ENCODE measurements around the gene MYOG. TPM values are rescaled to one million over a fixed set of nuclear protein-coding genes. Genes with fewer than 3 reads are reported as not detected.

MYOG gene
- total and polyA plus RNA-seq, 2 experiments from 2014 or later: not detected

- H3K27ac Mint-ChIP-seq: no peak overlapping the region
- no peak overlapping the region for H2AFZ ChIP-seq
- no peaks in the 10 kb centered on the region for H3K27me3 ChIP-seq (ENCODE audit: insufficient read depth)
- H3K4me1 Mint-ChIP-seq: peaks cover 28% of the 10 kb centered on the region
- DNase-seq (ENCODE audit: low spot score) (no peak), ATAC-seq (no peak)
- no peaks in the 10 kb centered on the region for H3K79me2 ChIP-seq (replicated peaks; ENCODE audit: insufficient read depth)
- no peaks in the 10 kb centered on the region for H3K9me2 ChIP-seq (ENCODE audit: insufficient read depth)
- no peaks in the 10 kb centered on the region for H3K36me3 ChIP-seq (ENCODE audit: insufficient read depth)
- no peak overlapping the region for H3K4me3 Mint-ChIP-seq
- no peak for TF ChIP-seq NANOG (IDR thresholded peaks at IDR 0.05; ENCODE audit: borderline replicate concordance)
- TF ChIP-seq JUNB (IDR thresholded peaks at IDR 0.05; ENCODE audit: unreplicated experiment): no peak
- TF ChIP-seq STAT1 (IDR thresholded peaks at IDR 0.05; ENCODE audit: unreplicated experiment): no peak
- TF ChIP-seq REST (IDR thresholded peaks at IDR 0.05; ENCODE audit: unreplicated experiment): no peak
- TF ChIP-seq ZNF462 (CRISPR knock-in tag; IDR thresholded peaks at IDR 0.05): no peak
- no peak for TF ChIP-seq CREB1 (CRISPR knock-in tag; IDR thresholded peaks at IDR 0.05; ENCODE audit: low read depth)
- no peak for TF ChIP-seq CTCF (conservative IDR thresholded peaks at IDR 0.05; ENCODE audit: low read depth in 2 of 2)
- TF ChIP-seq POLR2AphosphoS5 (IDR thresholded peaks at IDR 0.05; ENCODE audit: low read depth): no peak
- no peak for TF ChIP-seq ZNF331 (CRISPR knock-in tag; IDR thresholded peaks at IDR 0.05; ENCODE audit: low read depth)
- no peak for TF ChIP-seq ETS1 (IDR thresholded peaks at IDR 0.05)
- no peak for TF ChIP-seq ZNF114 (CRISPR knock-in tag; IDR thresholded peaks at IDR 0.05)
- no peak for TF ChIP-seq EZH2 (IDR thresholded peaks at IDR 0.05; ENCODE audit: low read depth, unreplicated experiment)
- no peak for TF ChIP-seq EZH2phosphoT487 (IDR thresholded peaks at IDR 0.05; ENCODE audit: unreplicated experiment)
- H3F3A ChIP-seq (replicated peaks; ENCODE audit: low read depth): no peaks in the 10 kb centered on the region
- H4K20me1 ChIP-seq (replicated peaks; ENCODE audit: insufficient read depth): no peaks in the 10 kb centered on the region
- H3K9me3 Mint-ChIP-seq: no peaks in the 10 kb centered on the region; the same call in 2 of the 3 replicates
- H3K4me2 ChIP-seq: no peak overlapping the region
- peaks cover 19% of the 10 kb centered on the region for H3K27me3 Mint-ChIP-seq (ENCODE audit: insufficient read depth, low read depth, poor library complexity)
- no peak overlapping the region for H3K4me3 ChIP-seq
- no peak overlapping the region for H3K27ac ChIP-seq (ENCODE audit: low read depth)
- H3K36me3 Mint-ChIP-seq (ENCODE audit: low read depth): no peaks in the 10 kb centered on the region; the same call in 2 of the 3 replicates
- H3K4me1 ChIP-seq (ENCODE audit: insufficient read depth): peaks cover 10% of the 10 kb centered on the region; the same call in 1 of the 2 replicates
Observed at GRCh38 chr1:203040513-203041275, 45.1 kb downstream of the MYOG start.
